ENCODE results near the gene ADM2.

Gene ADM2

GRCh38 chr22:50523806-50524675, 42.7 kb downstream of the ADM2 start:
- DNase-seq (ENCODE audit: low spot score) (no peak), FAIRE-seq (no peak)

GRCh38 chr22:50524676-50525103, 43.3 kb downstream of the ADM2 start:
- no peak for DNase-seq (ENCODE audit: low spot score)
- no peak for FAIRE-seq

- FAIRE-seq, result no peak
- DNase-seq (ENCODE audit: low spot score), result peak; percentile 91
Observed at GRCh38 chr22:50525104-50525857, 43.9 kb downstream of the ADM2 start, which contains the start of gene SCO2. TSS of gene SCO2 (minus strand) at chr22:50525598. CDS start at chr22:50524411, 1,187 bp downstream.

- no peak for DNase-seq (ENCODE audit: low spot score)
- FAIRE-seq, result no peak
Observed at GRCh38 chr22:50525858-50526107, 44.4 kb downstream of the ADM2 start.

GRCh38 chr22:50526108-50526833, 44.9 kb downstream of the ADM2 start:
- DNase-seq (ENCODE audit: low spot score), result peak; percentile 51
- no peak for FAIRE-seq

GRCh38 chr22:50526834-50527801, 45.8 kb downstream of the ADM2 start:
- DNase-seq (ENCODE audit: low spot score) (peak; percentile 25), FAIRE-seq (no peak)

GRCh38 chr22:50527921-50528681, 46.8 kb downstream of the ADM2 start:
- FAIRE-seq, result no peak
- DNase-seq (ENCODE audit: low spot score), result no peak

- no peak for DNase-seq (ENCODE audit: low spot score)
- no peak for FAIRE-seq
Observed at GRCh38 chr22:50528682-50529415, 47.5 kb downstream of the ADM2 start.

- FAIRE-seq (no peak), DNase-seq (ENCODE audit: low spot score) (no peak)
Observed at GRCh38 chr22:50529416-50529896, 48.1 kb downstream of the ADM2 start.

GRCh38 chr22:50529897-50530579, 48.7 kb downstream of the ADM2 start, which contains the start of gene TYMP:
TSS of gene TYMP (minus strand) at chr22:50530012. CDS start at chr22:50529709, 303 bp downstream.
- DNase-seq (ENCODE audit: low spot score), result no peak
- FAIRE-seq, result no peak

GRCh38 chr22:50530580-50530876, 49.2 kb downstream of the ADM2 start:
- no peak for FAIRE-seq
- DNase-seq (ENCODE audit: low spot score), result no peak

- DNase-seq (ENCODE audit: low spot score), result peak; percentile 33
- no peak for FAIRE-seq
Observed at GRCh38 chr22:50530877-50531545, 49.7 kb downstream of the ADM2 start.

- FAIRE-seq, result no peak
- no peak for DNase-seq (ENCODE audit: low spot score)
Observed at GRCh38 chr22:50531546-50531961, 50.2 kb downstream of the ADM2 start.

- FAIRE-seq (no peak), DNase-seq (ENCODE audit: low spot score) (peak; percentile 16)
Observed at GRCh38 chr22:50531962-50532674, 50.8 kb downstream of the ADM2 start.

GRCh38 chr22:50532824-50533796, 51.8 kb downstream of the ADM2 start:
- FAIRE-seq (no peak), DNase-seq (ENCODE audit: low spot score) (no peak)

Measured in RCC 7860 (cell line).